Hematopoietic multipotent progenitor cell (in vitro differentiated cells): Measurements from ENCODE around the gene JAZF1. TPM values are rescaled to one million over a fixed set of nuclear protein-coding genes. Genes with fewer than 3 reads are reported as not detected.

Experiments used
- DNase-seq, 3 donors: peaks; one replicate each; pipeline ENCODE4 v3.0.0-alpha.2; 2011 to 2015; ENCODE audit warnings: low read depth in 2 of 3, low spot score in 2 of 3
- total RNA-seq: library from RNA; depleted of rRNA; stranded (reverse); fragments of >200 nt; gene quantifications from one replicate; pipeline ENCODE4 v1.2.3, GENCODE V29; 2012

The JAZF1 gene
- 0.54 TPM for total RNA-seq

DNA sequence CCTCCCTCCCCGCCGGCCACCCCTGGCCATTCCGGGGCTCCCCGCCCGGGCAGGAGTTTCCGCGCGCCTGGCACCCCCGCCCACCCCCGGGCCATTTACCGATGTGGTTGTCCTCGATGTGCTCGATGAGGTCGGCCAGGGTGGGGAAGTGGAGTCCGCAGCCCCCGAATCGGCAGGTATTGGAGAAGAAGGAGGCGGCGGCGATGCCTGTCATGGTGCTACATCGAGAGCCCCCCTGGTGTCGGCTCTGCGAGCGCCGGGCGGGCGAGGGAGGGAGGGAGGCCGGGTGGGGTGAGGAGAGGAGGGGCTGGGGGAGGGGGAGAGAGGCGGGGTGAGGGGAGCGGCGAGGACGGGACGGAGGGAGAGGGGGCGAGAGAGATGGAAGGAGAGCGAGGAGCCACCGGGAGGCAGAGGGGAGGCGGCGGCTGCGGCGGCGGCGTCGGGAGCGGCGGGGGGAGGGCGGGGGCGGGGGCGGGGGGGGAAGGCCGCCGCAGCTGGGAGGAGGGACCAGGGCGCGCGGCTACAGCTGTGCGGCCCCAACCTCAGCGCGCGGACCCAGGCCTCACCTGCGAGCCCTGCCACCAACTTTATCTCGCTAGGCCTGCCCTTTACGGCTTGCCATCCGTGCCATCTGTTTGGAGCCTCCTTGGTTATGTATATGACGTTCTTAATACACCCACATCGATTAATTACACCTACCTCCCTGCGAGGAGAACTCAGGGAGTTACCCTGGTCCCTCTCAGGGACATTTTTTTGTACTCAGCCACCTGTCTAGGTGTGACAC is at the start of gene JAZF1:
TSS of gene JAZF1 (minus strand) at position 432 of the 784 bp plus-strand sequence.
- peak; percentile 30 to 64 (median 59) for DNase-seq

DNA sequence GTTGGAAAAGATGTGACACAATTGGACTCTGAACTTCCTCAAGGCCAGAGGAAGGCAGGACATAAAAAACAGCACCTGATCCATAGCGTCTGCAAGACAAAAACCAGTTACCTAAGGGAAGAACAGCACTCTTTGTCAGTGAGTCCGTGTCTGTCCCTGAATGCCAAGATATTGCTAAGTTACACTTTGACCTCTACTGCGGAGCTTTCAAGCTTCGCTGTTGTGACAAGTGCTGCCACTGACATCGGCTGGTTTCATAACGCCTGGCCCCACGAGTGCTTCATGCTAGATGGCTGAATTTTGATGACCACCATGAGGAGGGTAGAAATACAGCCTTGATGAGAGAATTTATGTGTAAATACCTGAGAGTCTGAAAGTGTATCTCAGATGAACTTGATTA is 49.7 kb upstream of the JAZF1 start:
- DNase-seq = no peak

- no peak for DNase-seq
Observed at GRCh38 chr7:28228396-28228795, 47.8 kb upstream of the JAZF1 start.

DNA sequence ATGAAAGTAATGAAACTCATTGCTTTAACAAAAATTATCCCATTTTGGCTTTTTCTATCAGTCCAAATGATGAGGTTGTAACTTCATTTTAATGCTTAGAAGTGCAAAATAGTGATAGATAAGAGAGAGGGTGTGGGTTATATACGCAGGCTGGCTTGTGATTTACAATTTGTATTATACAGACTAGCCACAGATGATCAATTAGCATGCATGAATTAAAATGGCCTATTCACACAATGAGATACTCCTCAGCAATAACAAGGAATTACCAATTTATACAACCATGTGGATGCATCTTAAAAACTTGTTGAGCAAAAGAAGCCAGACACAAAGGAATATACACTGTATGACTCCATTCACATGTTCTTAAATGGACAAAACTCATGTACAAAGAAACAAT is 45.4 kb upstream of the JAZF1 start:
- DNase-seq = no peak

- DNase-seq = no peak
Observed at GRCh38 chr7:28225576-28225975, 45.0 kb upstream of the JAZF1 start.

- no peak for DNase-seq
Observed at GRCh38 chr7:28224675-28225074, 44.1 kb upstream of the JAZF1 start.

DNA sequence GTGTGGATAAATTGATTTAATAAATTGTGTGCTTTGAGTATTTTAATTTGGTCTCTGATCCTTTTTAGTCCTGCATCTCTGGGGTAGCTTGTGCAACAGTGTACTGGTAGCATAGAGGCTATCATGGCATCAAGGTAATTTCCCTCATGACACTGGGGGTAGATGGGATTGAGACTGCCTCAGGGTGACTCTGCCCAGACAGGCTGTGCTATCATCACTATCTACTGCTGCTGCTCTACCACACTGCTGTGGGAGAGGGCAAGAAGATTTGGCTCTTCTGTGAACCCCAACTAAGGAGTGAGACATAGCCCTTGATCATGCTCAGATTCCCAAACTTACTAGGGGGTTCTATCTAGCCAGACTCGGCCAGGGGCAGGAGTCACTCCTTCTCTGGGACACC is 43.6 kb upstream of the JAZF1 start:
- no peak for DNase-seq

DNA sequence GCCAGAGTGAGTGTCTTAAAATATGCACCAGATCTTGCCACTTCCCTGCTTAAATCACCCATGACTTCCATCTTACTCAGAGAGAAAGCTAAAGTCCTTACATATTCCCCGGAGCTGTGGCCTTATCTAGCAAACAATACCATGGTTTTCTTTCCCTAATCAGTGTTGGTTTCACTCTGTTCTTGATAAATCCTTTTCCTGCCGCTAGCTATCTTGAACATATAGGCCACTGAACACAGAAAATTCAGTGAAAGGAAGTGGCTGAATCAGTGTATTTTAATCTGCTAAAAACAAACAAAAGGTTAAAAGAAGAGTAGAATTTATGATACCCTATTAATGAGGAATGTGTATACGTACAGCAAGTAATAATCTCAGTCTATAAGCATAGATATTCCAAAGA is 42.0 kb upstream of the JAZF1 start:
- peak in 1 of 3 donors; percentile 4 for DNase-seq

DNA sequence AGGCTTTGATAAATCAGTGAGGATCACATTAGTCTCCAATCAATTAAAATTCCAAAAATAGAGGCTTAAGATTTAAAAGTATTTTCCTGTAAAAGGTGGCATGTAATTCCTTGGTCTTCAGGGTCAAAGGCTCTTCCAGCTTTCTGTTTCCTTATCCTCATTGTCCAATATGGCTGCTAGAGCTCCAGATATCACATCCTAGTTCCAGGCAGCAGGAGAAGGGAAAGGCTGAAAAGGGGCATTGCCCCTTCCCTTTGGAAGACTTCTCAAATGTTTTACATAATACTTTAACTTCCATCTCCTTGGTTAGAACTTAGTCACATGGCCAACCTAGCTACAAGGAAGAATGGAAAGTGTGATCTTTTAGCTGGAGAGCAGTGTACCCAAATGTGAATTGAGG is 39.2 kb upstream of the JAZF1 start:
- DNase-seq = no peak

- DNase-seq = no peak
Observed at GRCh38 chr7:28217143-28217542, 36.5 kb upstream of the JAZF1 start.

DNA sequence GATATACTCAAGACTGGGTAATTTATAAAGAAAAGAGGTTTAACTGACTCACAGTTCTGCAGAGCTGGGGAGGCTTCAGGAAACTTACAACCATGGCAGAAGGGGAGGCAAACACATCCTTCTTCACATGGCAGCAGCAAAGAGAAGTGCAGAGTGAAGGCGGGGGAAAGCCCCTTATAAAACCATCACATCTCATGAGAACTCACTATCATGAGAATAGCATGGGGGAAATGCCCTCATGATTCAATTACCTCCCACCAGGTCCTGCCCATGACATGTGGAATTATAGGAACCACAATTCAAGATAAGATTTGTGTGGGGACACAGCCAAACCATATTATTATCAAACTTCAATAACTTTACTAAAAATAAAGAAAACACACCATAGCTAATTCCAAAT is 30.4 kb upstream of the JAZF1 start:
- no peak for DNase-seq

- no peak for DNase-seq
Observed at GRCh38 chr7:28208506-28208905, 27.9 kb upstream of the JAZF1 start.

DNA sequence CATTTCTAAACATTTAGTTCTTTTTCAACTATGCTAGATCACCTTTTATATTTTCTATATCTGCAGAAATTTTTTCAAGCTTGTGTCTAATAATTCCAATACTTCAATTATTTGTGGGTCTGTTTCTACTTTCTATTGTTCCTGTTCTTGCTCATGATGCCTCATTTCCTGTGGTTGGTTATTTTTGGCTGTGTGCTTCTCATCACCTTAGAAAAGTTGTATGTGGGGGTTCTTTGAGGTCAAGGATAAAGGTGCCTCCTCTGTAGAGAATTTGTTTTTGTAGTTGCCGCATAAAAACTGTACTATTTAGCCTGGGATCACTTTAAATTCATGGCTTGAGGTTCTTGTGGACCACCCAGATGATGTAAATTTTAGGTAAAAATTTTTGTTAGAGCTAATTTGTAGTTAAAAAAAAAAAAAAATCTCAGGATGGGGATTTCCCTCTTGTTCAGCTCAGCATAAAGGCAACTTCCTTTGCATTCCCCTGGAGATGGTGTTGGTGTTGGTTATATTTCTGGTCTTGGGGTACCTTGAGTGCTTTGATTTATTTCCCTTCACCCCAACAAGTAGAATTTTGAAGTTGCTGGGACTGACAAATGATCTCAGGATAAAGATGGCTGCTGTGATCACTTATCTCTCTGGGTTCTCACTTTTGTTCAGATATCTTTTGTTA is 27.0 kb upstream of the JAZF1 start:
- no peak for DNase-seq

DNA sequence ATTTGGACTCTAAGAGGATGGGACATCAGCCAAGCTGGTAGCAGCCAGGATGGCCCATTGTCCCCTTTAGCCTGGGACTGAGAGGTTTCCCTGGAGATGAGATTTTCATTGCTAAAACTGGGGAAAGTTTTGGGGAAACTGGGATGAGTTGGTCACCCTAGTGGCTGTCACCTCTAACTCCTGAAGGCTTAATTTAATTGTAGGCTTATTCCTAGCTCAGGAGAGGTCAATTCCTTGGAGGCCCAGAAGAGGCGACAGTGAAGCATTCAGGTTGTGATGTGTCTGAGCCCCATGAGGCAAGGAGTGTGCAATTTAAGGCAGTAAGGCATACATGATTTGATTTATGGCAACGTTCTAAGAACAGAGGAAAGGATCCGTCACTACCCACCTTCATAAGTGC is 24.9 kb upstream of the JAZF1 start:
- DNase-seq = no peak

GRCh38 chr7:28203508-28204240 is 23.1 kb upstream of the JAZF1 start:
- DNase-seq = peak in 2 of 3 donors; percentile 36 to 40

GRCh38 chr7:28202222-28202621 is 21.6 kb upstream of the JAZF1 start:
- no peak for DNase-seq

DNA sequence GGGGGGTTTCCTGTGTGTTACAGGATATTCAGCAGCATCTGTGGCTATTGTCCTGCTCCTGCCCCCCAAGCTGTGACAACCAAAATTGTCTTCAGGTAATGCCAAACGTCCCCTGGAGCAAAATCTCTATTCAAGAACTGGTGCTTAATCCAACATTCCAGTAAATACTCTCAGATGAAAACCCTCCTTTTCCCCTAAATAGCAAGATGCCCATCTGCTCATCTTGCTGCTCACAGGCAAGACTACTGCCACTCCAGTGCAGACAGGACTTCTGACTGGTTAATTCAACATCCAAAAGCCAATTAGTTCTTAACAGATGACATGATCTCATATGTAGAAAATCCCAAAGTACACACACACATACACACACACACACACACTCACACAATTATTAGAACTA is 20.5 kb upstream of the JAZF1 start:
- no peak for DNase-seq

DNA sequence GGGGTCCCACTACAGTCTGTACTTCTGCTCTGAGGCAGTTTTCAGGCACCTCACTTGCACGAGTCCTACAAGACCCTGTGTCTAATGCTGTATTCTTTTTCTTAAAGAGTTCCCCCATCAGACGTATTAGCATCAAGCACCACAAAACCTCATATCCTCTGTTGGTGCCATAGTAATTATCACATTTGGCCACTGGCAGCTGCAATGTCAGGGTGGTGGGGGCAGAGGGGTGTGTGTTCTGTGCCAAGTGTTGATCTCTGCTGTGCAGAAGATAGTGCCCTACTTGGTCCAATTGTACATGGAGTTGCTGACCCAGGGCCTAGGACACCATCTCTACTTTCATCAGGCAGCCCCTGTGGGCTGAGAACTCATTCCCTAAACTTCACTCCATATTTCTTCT is 20.0 kb upstream of the JAZF1 start:
- peak in 2 of 3 donors; percentile 46 to 69 for DNase-seq

GRCh38 chr7:28199021-28199510 is 18.5 kb upstream of the JAZF1 start:
- DNase-seq = no peak

- DNase-seq = no peak
Observed at GRCh38 chr7:28195910-28196620, 15.5 kb upstream of the JAZF1 start.
